Activated T-cell treated with anti-CD3 and anti-CD28 coated beads, Interleukin-2, amount 50 U/mL, for 24 hours (primary cell): ENCODE measurements around the gene PLEK.
"Not testable (repeated sequence)": the region's sequence is repeated elsewhere in the genome, so short reads cannot be mapped to it uniquely, and the experiment has no call there.

Experiments used
- DNase-seq: peaks from one replicate; pipeline ENCODE4 v3.0.0-alpha.2; 2020
- H3K27ac Mint-ChIP-seq: 2 replicates; pipeline ENCODE4 v1.8.0; 2020; ENCODE audit warnings: mild to moderate bottlenecking, mixed read lengths
- H3K27me3 Mint-ChIP-seq: 2 replicates; pipeline ENCODE4 v1.8.0; 2020; ENCODE audit warnings: mixed read lengths
- H3K36me3 Mint-ChIP-seq: 2 replicates; pipeline ENCODE4 v1.8.0; 2020; ENCODE audit warnings: low read depth, mixed read lengths
- H3K4me1 Mint-ChIP-seq: 2 replicates; pipeline ENCODE4 v1.8.0; 2020; ENCODE audit warnings: low read depth, mixed read lengths
- H3K4me3 Mint-ChIP-seq: 2 replicates; pipeline ENCODE4 v1.8.0; 2020; ENCODE audit warnings: mild to moderate bottlenecking, moderate library complexity, mixed read lengths
- H3K9me3 Mint-ChIP-seq: 2 replicates; pipeline ENCODE4 v1.8.0; 2020; ENCODE audit warnings: mixed read lengths

The PLEK gene

DNA sequence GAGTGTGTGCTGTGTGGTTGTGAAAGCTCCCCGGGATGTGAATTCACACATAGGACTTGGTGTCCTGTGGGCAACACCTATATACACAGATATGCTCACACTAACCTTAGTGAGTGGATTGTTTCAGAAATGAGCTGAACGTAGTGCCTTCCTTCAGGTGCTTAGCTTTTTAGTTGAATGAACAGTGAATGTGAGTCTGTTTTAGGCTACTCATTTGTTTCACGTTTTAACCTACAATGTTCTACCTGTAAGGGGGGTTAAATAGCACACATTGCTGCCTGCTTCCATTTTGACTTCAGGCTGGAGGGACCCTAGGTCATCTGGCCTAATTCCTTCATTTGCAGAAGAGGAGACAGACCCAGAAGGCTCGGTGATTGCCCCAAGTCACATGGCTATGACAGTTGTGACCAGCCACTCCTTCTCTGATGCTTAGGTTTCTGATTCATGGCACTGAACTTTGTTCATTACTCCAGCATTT lies 1.0 kb downstream of the PLEK start:
- peaks cover 7% of the 10 kb centered on the region for H3K27me3 Mint-ChIP-seq
- peaks cover 5% of the 10 kb centered on the region for H3K9me3 Mint-ChIP-seq
- peak overlapping the region; percentile 5 for H3K27ac Mint-ChIP-seq
- no peaks in the 10 kb centered on the region for H3K36me3 Mint-ChIP-seq
- H3K4me3 Mint-ChIP-seq, result peak overlapping the region; percentile 61
- no peak for DNase-seq
- peaks cover 26% of the 10 kb centered on the region for H3K4me1 Mint-ChIP-seq

GRCh38 chr2:68367953-68368653 lies 3.0 kb downstream of the PLEK start:
- no peak for DNase-seq
- peaks cover 5% of the 10 kb centered on the region for H3K9me3 Mint-ChIP-seq
- H3K4me1 Mint-ChIP-seq, result peaks cover 24% of the 10 kb centered on the region
- no peak overlapping the region for H3K27ac Mint-ChIP-seq
- H3K27me3 Mint-ChIP-seq, result peaks cover 7% of the 10 kb centered on the region
- H3K36me3 Mint-ChIP-seq, result no peaks in the 10 kb centered on the region
- no peak overlapping the region for H3K4me3 Mint-ChIP-seq

- H3K4me3 Mint-ChIP-seq, result no peak overlapping the region
- H3K27ac Mint-ChIP-seq, result no peak overlapping the region
- DNase-seq, result no peak
- H3K4me1 Mint-ChIP-seq, result peaks cover 23% of the 10 kb centered on the region
- no peaks in the 10 kb centered on the region for H3K36me3 Mint-ChIP-seq
- peaks cover 7% of the 10 kb centered on the region for H3K27me3 Mint-ChIP-seq
- peaks cover 5% of the 10 kb centered on the region for H3K9me3 Mint-ChIP-seq
These were observed 3.7 kb downstream of the PLEK start for GRCh38 chr2:68368654-68369336.

GRCh38 chr2:68369337-68369734 lies 4.3 kb downstream of the PLEK start:
- Mint-ChIP-seq H3K27me3 (peaks cover 7% of the 10 kb centered on the region), H3K9me3 (peaks cover 5% of the 10 kb centered on the region), H3K4me1 (peaks cover 22% of the 10 kb centered on the region), H3K4me3 (no peak overlapping the region), H3K36me3 (no peaks in the 10 kb centered on the region), H3K27ac (no peak overlapping the region)
- DNase-seq, result no peak

- no peaks in the 10 kb centered on the region for H3K36me3 Mint-ChIP-seq
- DNase-seq, result no peak
- H3K9me3 Mint-ChIP-seq, result peaks cover 5% of the 10 kb centered on the region
- peaks cover 5% of the 10 kb centered on the region for H3K27me3 Mint-ChIP-seq
- H3K4me3 Mint-ChIP-seq, result no peak overlapping the region
- no peak overlapping the region for H3K27ac Mint-ChIP-seq
- H3K4me1 Mint-ChIP-seq, result peaks cover 16% of the 10 kb centered on the region
These were observed 6.1 kb downstream of the PLEK start for GRCh38 chr2:68371138-68371537.

DNA sequence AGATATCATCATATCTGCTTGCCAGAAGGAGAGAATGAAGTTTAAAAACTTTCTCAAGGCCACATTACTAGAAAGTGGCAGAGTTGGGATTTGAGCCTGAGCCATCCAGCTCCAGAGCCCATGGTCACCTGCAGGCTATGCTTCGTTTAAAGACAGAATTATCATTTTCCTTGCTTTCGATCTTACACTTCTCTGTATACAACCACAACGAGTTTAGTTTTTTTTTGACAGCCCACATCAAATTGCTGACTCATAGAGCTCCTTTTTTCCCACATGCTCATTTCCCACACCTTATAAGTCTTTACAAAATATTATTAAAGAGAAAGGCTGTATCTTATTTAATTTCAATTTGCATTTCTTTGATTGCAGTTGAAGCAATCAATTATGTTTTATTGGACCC lies 6.5 kb downstream of the PLEK start:
- no peaks in the 10 kb centered on the region for H3K36me3 Mint-ChIP-seq
- DNase-seq, result no peak
- peaks cover 16% of the 10 kb centered on the region for H3K4me1 Mint-ChIP-seq
- no peak overlapping the region for H3K27ac Mint-ChIP-seq
- peaks cover 5% of the 10 kb centered on the region for H3K27me3 Mint-ChIP-seq
- H3K4me3 Mint-ChIP-seq, result no peak overlapping the region
- H3K9me3 Mint-ChIP-seq, result peaks cover 5% of the 10 kb centered on the region

DNA sequence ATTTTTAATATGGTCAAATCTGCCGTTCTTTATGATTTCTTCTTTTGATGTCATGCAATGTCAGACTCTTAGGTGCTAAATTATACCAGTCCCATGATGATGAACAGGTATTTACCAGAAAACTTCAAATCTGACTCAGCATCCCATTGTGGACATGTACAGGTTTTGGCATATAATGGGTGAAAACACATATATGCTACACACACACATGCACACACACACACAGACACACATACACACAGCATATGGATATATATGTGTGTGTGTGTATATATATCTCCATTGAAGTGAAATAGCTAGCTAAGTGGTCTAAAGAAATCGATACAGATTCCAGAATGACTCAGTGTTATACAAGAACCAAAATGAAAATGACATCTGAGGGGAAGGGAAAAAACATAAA lies 7.4 kb downstream of the PLEK start:
- peaks cover 5% of the 10 kb centered on the region for H3K27me3 Mint-ChIP-seq
- no peaks in the 10 kb centered on the region for H3K36me3 Mint-ChIP-seq
- no peak for DNase-seq
- peaks cover 16% of the 10 kb centered on the region for H3K4me1 Mint-ChIP-seq
- H3K4me3 Mint-ChIP-seq, result no peak overlapping the region
- no peak overlapping the region for H3K27ac Mint-ChIP-seq
- H3K9me3 Mint-ChIP-seq, result peaks cover 5% of the 10 kb centered on the region

DNA sequence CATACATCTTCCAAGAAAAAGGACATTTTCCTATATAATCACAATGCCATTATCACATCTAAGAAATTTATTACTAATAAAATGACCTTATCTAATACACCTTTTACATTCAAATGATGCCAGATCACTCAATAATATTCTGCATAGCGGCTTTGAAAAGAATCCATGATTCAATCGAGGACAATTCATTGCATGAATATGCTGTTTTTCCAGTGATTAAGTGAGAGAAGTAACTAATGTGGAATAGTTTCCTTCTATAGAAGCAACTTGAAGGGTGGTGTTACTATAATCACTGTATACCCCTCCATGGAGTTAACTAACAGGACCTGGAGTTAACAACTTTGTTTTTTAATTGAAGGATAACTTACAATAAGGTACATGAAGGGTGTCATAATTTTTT lies 9.1 kb downstream of the PLEK start:
- H3K27me3 Mint-ChIP-seq, result peaks cover 5% of the 10 kb centered on the region
- no peaks in the 10 kb centered on the region for H3K36me3 Mint-ChIP-seq
- peaks cover 25% of the 10 kb centered on the region for H3K4me1 Mint-ChIP-seq
- H3K4me3 Mint-ChIP-seq, result no peak overlapping the region
- H3K27ac Mint-ChIP-seq, result no peak overlapping the region
- no peak for DNase-seq
- H3K9me3 Mint-ChIP-seq, result peaks cover 4% of the 10 kb centered on the region

GRCh38 chr2:68375582-68375981 lies 10.5 kb downstream of the PLEK start:
- peaks cover 35% of the 10 kb centered on the region for H3K4me1 Mint-ChIP-seq

DNA sequence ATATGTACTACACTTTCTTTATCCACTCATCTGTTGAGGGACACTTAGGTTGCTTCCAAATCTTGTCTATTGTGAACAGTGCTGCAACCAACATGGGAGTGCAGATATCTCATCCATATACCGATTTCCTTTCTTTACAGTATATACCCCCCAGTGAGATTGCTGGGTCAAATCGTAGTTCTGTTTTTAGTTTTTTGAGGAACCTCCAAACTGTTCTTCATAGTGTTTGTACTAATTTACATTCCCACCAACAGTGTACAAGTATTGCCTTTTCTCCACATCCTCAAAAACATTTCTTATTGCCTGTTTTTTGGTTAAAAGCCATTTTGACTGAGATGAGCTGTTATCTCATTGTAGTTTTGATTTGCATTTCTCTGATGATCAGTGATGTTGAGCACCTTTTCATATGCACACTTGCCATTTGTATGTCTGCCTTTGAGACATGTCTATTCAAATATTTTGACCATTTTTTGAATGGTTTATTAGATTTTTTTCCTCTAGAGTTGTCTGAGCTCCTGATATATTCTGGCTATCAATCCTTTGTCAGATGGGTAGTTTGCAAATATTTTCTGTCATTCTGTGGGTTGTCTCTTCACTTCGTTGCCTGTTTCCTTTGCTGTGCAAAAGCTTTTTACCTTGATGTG lies 12.2 kb downstream of the PLEK start:
- no peaks in the 10 kb centered on the region for H3K9me3 Mint-ChIP-seq
- no peaks in the 10 kb centered on the region for H3K36me3 Mint-ChIP-seq
- DNase-seq, result no peak
- H3K4me1 Mint-ChIP-seq, result peaks cover 28% of the 10 kb centered on the region
- H3K27me3 Mint-ChIP-seq, result peaks cover 9% of the 10 kb centered on the region
- no peak overlapping the region for H3K4me3 Mint-ChIP-seq
- H3K27ac Mint-ChIP-seq, result no peak overlapping the region

More at GRCh38 chr2:68375582-68375981, 10.5 kb downstream of the PLEK start:
- no peaks in the 10 kb centered on the region for H3K36me3 Mint-ChIP-seq
- no peak overlapping the region for H3K4me3 Mint-ChIP-seq
- no peak for DNase-seq
- no peaks in the 10 kb centered on the region for H3K9me3 Mint-ChIP-seq
- H3K27me3 Mint-ChIP-seq, result peaks cover 6% of the 10 kb centered on the region
- no peak overlapping the region for H3K27ac Mint-ChIP-seq

DNA sequence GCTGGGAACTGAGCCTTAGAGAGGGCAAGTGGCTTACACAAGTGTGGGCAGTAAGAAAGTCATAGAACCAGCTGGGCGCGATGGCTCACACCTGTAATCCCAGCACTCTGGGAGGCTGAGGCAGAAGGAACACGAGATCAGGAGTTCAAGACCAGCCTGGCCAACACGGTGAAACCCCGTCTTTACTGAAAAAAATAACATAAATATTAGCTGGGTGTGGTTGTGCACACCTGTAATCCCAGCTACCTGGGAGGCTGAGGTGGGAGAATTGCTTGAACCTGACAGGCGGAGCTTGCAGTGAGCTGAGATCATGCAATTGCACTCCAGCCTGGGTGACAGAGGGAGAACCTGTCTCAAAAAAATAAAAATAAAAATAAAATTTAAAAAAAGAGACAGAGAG lies 13.7 kb downstream of the PLEK start:
- H3K4me3 Mint-ChIP-seq, result not testable (repeated sequence)

GRCh38 chr2:68379184-68379708 lies 14.2 kb downstream of the PLEK start:
- no peaks in the 10 kb centered on the region for H3K36me3 Mint-ChIP-seq
- H3K4me1 Mint-ChIP-seq, result peaks cover 22% of the 10 kb centered on the region
- peak overlapping the region; percentile 79 for H3K27ac Mint-ChIP-seq
- H3K27me3 Mint-ChIP-seq, result peaks cover 9% of the 10 kb centered on the region
- DNase-seq, result no peak
- H3K4me3 Mint-ChIP-seq, result peak overlapping the region; percentile 30
- H3K9me3 Mint-ChIP-seq, result no peaks in the 10 kb centered on the region

More for the DNA sequence above, 13.7 kb downstream of the PLEK start:
- not testable (repeated sequence) for H3K9me3 Mint-ChIP-seq, DNase-seq, H3K36me3 Mint-ChIP-seq, H3K27me3 Mint-ChIP-seq
- Mint-ChIP-seq H3K4me1 (peaks cover 22% of the 10 kb centered on the region), H3K27ac (peak overlapping the region; percentile 31)

DNA sequence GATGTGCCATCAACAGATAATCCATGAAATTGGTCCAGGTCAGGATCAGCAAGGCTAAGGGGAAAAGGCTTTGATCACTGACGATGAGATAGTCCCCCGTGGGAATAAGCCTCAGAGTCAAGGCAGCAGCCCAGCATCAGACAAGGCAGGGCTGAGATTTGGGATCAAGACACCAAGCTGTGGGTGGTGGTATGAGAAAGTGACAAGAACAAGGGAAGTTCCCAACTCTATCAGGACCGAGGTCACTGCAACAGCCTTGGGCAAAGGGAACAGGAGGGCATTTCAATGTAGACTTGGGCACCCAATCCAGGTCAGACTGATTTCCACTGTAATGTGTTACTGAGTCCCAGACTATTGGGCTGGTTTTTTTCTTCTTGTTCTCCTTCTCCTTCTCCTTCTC lies 18.7 kb downstream of the PLEK start:
- Mint-ChIP-seq H3K27me3 (peaks cover 7% of the 10 kb centered on the region), H3K4me1 (peaks cover 50% of the 10 kb centered on the region), H3K4me3 (no peak overlapping the region), H3K27ac (no peak overlapping the region), H3K9me3 (no peaks in the 10 kb centered on the region), H3K36me3 (no peaks in the 10 kb centered on the region)
- DNase-seq, result no peak

- H3K36me3 Mint-ChIP-seq, result no peaks in the 10 kb centered on the region
- peaks cover 7% of the 10 kb centered on the region for H3K27me3 Mint-ChIP-seq
- H3K4me3 Mint-ChIP-seq, result no peak overlapping the region
- H3K4me1 Mint-ChIP-seq, result peaks cover 50% of the 10 kb centered on the region
- no peak overlapping the region for H3K27ac Mint-ChIP-seq
- no peaks in the 10 kb centered on the region for H3K9me3 Mint-ChIP-seq
- no peak for DNase-seq
These were observed 19.5 kb downstream of the PLEK start for GRCh38 chr2:68384485-68385107.
